Fibroblast of the aortic adventitia (primary cell): ENCODE results near the gene APCDD1L. TPM values are rescaled to one million over a fixed set of nuclear protein-coding genes. Genes with fewer than 3 reads are reported as not detected.

Experiments
- DNase-seq: peaks from one replicate; pipeline ENCODE4 v3.0.0-alpha.2; 2010; ENCODE audit warnings: low read depth
- H3K4me3 ChIP-seq: 2 replicates; pipeline ENCODE4 v1.5.1; 2011; ENCODE audit warnings: low read depth, mild to moderate bottlenecking, control low read depth, low read length, moderate library complexity
- CTCF ChIP-seq: IDR thresholded peaks from 2 replicates; pipeline ENCODE4 v1.5.1; 2011; ENCODE audit warnings: mild to moderate bottlenecking, low read length, control low read depth, inconsistent platforms; ENCODE audit not compliant: insufficient read depth
- total RNA-seq: library from RNA; depleted of rRNA; stranded (reverse); fragments of >200 nt; gene quantifications from 2 replicates; pipeline ENCODE4 v1.2.3, GENCODE V29; 2012; ENCODE audit warnings: low replicate concordance

Gene APCDD1L
- total RNA-seq, 1 donor, result 20.8 TPM

- DNase-seq, result no peak
- no peak overlapping the region for H3K4me3 ChIP-seq
- TF ChIP-seq CTCF, result no peak
These were observed 64.9 kb downstream of the APCDD1L start for GRCh38 chr20:58450254-58450653.

DNA sequence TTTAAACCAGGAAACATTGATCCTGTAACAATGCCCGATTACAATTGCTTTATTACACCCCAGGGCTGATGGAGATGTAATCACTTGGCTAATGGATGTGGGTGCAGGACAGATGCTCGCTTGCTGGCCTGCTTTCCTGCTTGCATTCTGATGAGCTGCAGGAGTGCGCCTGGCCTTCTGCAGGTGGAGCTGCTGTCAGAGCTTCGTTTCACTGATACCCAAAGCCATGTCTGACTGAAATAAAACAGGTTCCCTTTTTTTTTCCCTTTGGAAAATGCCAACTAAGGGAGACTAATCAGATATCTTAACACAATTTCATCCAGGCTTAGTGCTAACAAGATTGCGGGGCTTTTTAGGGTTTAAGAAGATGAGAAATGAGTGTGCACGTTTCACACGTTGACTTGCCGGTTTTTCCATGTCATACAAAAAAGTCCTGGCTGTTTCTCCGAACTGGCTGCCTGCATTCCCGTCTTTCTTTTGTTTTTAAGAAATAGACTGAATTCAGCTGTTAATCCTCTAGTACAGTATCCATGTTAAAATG lies 65.4 kb downstream of the APCDD1L start:
- H3K4me3 ChIP-seq, result no peak overlapping the region
- no peak for DNase-seq
- no peak for TF ChIP-seq CTCF

- no peak overlapping the region for H3K4me3 ChIP-seq
- no peak for TF ChIP-seq CTCF
- DNase-seq, result no peak
These were observed 66.2 kb downstream of the APCDD1L start for GRCh38 chr20:58448958-58449357.

DNA sequence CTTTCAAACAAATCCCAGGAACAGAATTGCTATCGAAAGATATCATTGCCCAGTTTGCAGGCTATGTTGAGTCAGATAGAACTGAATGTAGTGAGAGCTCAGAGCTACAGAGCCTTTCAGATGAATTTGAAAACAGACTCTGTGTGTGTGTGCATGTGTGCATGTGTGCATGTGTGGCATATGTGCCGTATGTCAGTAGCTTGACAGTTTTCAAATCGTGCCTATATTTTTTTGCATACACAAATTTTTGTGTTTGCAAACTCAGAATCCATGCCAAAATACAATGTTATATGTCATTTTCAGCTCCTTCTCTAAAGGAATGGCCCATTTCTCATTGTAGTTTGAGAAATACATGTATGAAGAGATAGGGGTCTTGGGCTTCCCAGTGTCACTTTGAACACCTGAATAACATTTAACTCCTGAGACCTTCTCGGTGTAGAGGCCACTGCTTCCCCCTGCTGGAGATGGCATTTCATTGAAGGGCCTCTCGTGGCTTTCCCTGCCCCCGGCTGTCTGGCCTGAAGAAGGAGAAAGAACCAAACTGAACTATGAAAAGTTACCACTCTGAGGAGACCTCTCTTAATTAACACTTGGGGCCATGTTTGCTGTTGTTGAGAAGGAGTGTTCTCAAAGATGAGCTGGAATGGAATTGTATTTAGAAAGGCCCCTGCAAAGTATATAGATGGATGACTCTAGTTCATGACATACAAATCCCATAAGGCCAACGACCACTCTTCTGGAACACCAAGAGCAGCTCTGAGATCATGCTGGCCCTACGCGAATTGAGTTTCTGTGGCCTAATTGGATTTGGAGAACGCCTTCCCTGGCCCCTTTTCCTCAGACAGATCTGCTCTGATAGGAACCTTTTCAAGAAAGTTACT lies 67.4 kb downstream of the APCDD1L start:
- peak; percentile 78 for TF ChIP-seq CTCF
- peak; percentile 62 for DNase-seq
- no peak overlapping the region for H3K4me3 ChIP-seq

DNA sequence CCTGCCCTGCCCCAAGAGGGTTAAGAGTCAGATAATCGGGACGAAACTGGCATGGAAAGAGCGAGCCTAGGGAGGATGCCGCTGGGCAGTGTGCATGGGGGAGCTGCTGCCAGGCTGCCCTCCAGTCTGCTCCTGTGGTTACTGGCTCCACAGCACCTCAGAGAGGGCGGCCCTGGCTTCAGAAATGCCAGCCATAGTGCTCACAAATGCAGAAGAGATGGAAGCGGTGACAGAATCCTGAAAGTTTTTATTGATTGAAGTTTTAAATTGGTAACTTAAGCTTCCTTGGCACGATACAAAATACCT lies 68.3 kb downstream of the APCDD1L start:
- TF ChIP-seq CTCF, result no peak
- DNase-seq, result no peak
- H3K4me3 ChIP-seq, result no peak overlapping the region

GRCh38 chr20:58446264-58446959 lies 68.8 kb downstream of the APCDD1L start:
- H3K4me3 ChIP-seq, result no peak overlapping the region
- DNase-seq, result no peak
- TF ChIP-seq CTCF, result no peak
